OCI-LY7 (cell line): ENCODE data around the gene ZNF692. TPM values are rescaled to one million over a fixed set of nuclear protein-coding genes. Genes with fewer than 3 reads are reported as not detected.
A peak's percentile ranks its signal among the peaks of the same experiment; 100 is the strongest.

ENCODE experiments used
- BruUV-seq: library from RNA; stranded (reverse); fragments of 400-500 nt; replicated peaks from 2 replicates; lab custom pipeline; 2021; lab: Mats Ljungman, UMichigan
- CTCF ChIA-PET: fragments of 300-600 bp; sonication (Branson Sonifier 250); formaldehyde crosslinking; loops from one replicate; lab custom pipeline; 2022; ENCODE audit warnings: antibody characterized with exemption; ENCODE audit not compliant: unreplicated experiment; lab: Charles Lee
- POLR2A ChIA-PET: fragments of 300-600 bp; sonication (Branson Sonifier 250); formaldehyde crosslinking; loops from one replicate; lab custom pipeline; 2022; ENCODE audit warnings: antibody characterized with exemption; lab: Charles Lee
- DNase-seq: peaks from one replicate; pipeline ENCODE4 v3.0.0-alpha.2; 2015; ENCODE audit warnings: low spot score
- H2AFZ ChIP-seq: fragments of 200-600 bp; sonication (generic), shearing (Covaris generic); 2 replicates; pipeline ENCODE4 v1.6.1; 2014; ENCODE audit warnings: mild to moderate bottlenecking, antibody characterized with exemption, low read length, moderate library complexity
- H3K27ac ChIP-seq: fragments of 200-600 bp; sonication (generic); 2 replicates; pipeline ENCODE4 v1.5.1; 2014; ENCODE audit warnings: mixed run types, low read depth, mild to moderate bottlenecking, moderate library complexity, low read length, inconsistent platforms; ENCODE audit not compliant: poor library complexity, severe bottlenecking
- H3K36me3 ChIP-seq: fragments of 200-600 bp; sonication (generic); 2 replicates; pipeline ENCODE4 v1.6.1; 2014; ENCODE audit warnings: mild to moderate bottlenecking, antibody characterized with exemption, low read length, moderate library complexity, mixed read lengths; ENCODE audit not compliant: insufficient read depth
- H3K4me1 ChIP-seq: fragments of 200-600 bp; sonication (generic); 2 replicates; pipeline ENCODE4 v1.5.1; 2014; ENCODE audit warnings: mild to moderate bottlenecking, low read length; ENCODE audit not compliant: insufficient read depth, poor library complexity, severe bottlenecking
- H3K4me2 ChIP-seq: fragments of 200-600 bp; sonication (generic); 2 replicates; pipeline ENCODE4 v1.6.1; 2014; ENCODE audit warnings: mild to moderate bottlenecking, low read length
- H3K4me3 ChIP-seq: fragments of 200-600 bp; sonication (generic); 2 replicates; pipeline ENCODE4 v1.5.1; 2014; ENCODE audit warnings: mild to moderate bottlenecking, low read depth, low read length; ENCODE audit not compliant: poor library complexity, severe bottlenecking
- H3K79me2 ChIP-seq: fragments of 200-600 bp; sonication (generic); 2 replicates; pipeline ENCODE4 v1.6.1; 2016; ENCODE audit warnings: low read depth, mild to moderate bottlenecking, low read length, moderate library complexity, mixed read lengths; ENCODE audit not compliant: insufficient read depth
- H3K9me2 ChIP-seq: fragments of 200-600 bp; sonication (generic); 2 replicates; pipeline ENCODE4 v1.6.1; 2016; ENCODE audit warnings: mild to moderate bottlenecking, low read length, mixed read lengths; ENCODE audit not compliant: insufficient read depth
- H3K9me3 ChIP-seq: fragments of 200-600 bp; sonication (generic); 2 replicates; pipeline ENCODE4 v1.6.1; 2014; ENCODE audit warnings: mild to moderate bottlenecking, mixed run types, low read length, mixed read lengths
- H4K20me1 ChIP-seq: fragments of 200-600 bp; sonication (generic); 2 replicates; pipeline ENCODE4 v1.6.1; 2014; ENCODE audit warnings: mild to moderate bottlenecking, antibody characterized with exemption, low read length, moderate library complexity, mixed read lengths; ENCODE audit not compliant: insufficient read depth
- EZH2phosphoT487 ChIP-seq: fragments of 200-600 bp; sonication (generic); IDR thresholded peaks from 2 replicates; pipeline ENCODE4 v1.6.1; 2018; ENCODE audit warnings: low read depth, borderline replicate concordance, mild to moderate bottlenecking, mixed run types, antibody characterized with exemption, low read length, moderate library complexity, mixed read lengths
- intact Hi-C: fragments of 100-400 bp; cut with micrococcal nuclease; formaldehyde crosslinking; loops from one replicate; pipeline ENCODE4 v1.10.0; 2022; ENCODE audit not compliant: unreplicated experiment
- total RNA-seq, 2 experiments: library from RNA; depleted of rRNA in 1 of 2; stranded (reverse); fragments of >200 nt in 1 of 2; shearing (Covaris generic) in 1 of 2; gene quantifications; 2 replicates each; pipeline ENCODE4 v1.2.3, GENCODE V29; 2014 to 2022
- TF ChIP-seq, protein P1 (sequence below): fragments of 200-600 bp; sonication (generic); conservative IDR thresholded peaks from 2 replicates; pipeline ENCODE4 v1.5.1; 2014; ENCODE audit warnings: mild to moderate bottlenecking, antibody characterized with exemption, low read length, moderate library complexity, mixed read lengths

The ZNF692 gene
- total RNA-seq, 2 experiments from 2014 or later, result 65.0 to 67.4 TPM

DNA sequence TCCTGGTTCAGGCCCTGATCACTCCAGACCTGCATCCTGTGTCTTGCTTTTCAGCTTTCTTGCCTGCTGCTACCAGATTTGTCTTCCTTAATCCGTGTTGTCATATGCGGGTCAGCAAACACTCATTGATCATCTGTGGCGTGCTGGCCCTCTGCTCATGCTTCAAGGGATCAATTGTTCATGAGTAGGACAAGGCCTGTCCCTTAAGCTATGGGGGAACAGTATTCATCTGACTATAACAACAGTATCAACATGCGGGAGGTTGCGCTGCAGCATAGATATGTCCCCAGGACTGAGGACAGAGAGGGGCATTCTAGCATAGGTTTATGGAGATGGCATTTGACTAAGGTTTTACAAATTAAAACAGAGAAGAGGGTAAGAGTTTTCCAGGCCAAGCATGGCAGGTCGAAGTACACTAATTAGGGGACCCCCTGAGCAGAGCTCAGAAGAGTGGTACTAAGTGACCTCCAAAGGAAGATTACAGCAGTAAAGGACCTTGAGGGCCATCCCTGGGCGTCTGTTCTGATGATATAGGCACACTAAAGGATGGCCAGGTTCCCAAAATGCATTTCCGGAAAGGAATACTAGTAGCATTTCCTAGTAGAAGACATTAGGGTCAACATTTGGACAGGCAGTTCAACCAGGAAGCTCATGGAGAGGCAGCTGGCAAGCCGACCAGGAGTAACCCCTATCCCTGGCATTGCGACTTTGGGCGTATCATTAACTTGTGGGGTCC lies 21.7 kb downstream of the ZNF692 start:
- Histone ChIP-seq H3K4me2 (peak overlapping the region; percentile 89), H3K36me3 (peaks cover under 1% of the 10 kb centered on the region; the same call in 1 of the 2 replicates), H4K20me1 (no peaks in the 10 kb centered on the region), H3K79me2 (peaks cover 16% of the 10 kb centered on the region), H3K4me3 (peak overlapping the region; percentile 86), H2AFZ (peak overlapping the region; percentile 85), H3K9me2 (no peaks in the 10 kb centered on the region), H3K4me1 (peaks cover 24% of the 10 kb centered on the region), H3K27ac (peak overlapping the region; percentile 74), H3K9me3 (no peaks in the 10 kb centered on the region)
- intact Hi-C loops, result no loop called here
- TF ChIP-seq, protein P1, sequence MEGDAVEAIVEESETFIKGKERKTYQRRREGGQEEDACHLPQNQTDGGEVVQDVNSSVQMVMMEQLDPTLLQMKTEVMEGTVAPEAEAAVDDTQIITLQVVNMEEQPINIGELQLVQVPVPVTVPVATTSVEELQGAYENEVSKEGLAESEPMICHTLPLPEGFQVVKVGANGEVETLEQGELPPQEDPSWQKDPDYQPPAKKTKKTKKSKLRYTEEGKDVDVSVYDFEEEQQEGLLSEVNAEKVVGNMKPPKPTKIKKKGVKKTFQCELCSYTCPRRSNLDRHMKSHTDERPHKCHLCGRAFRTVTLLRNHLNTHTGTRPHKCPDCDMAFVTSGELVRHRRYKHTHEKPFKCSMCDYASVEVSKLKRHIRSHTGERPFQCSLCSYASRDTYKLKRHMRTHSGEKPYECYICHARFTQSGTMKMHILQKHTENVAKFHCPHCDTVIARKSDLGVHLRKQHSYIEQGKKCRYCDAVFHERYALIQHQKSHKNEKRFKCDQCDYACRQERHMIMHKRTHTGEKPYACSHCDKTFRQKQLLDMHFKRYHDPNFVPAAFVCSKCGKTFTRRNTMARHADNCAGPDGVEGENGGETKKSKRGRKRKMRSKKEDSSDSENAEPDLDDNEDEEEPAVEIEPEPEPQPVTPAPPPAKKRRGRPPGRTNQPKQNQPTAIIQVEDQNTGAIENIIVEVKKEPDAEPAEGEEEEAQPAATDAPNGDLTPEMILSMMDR, result no peak
- no peak for TF ChIP-seq EZH2phosphoT487
- BruUV-seq, result TSS peak; percentile 88
- CTCF ChIA-PET, result interaction anchor here (1.0 to 1.3 kb wide), 2 partner anchors 8 to 21 kb away, joined by 3 to 7 read pairs; partner anchors contain the start of gene ZNF692
- POLR2A ChIA-PET, result interaction anchor here (1.1 to 5.5 kb wide), 13 partner anchors 10 to 69 kb away, joined by 3 to 70 read pairs (median 8); partner anchors contain the start of genes PGBD2, SH3BP5L and ZNF692
- no peak for DNase-seq

DNA sequence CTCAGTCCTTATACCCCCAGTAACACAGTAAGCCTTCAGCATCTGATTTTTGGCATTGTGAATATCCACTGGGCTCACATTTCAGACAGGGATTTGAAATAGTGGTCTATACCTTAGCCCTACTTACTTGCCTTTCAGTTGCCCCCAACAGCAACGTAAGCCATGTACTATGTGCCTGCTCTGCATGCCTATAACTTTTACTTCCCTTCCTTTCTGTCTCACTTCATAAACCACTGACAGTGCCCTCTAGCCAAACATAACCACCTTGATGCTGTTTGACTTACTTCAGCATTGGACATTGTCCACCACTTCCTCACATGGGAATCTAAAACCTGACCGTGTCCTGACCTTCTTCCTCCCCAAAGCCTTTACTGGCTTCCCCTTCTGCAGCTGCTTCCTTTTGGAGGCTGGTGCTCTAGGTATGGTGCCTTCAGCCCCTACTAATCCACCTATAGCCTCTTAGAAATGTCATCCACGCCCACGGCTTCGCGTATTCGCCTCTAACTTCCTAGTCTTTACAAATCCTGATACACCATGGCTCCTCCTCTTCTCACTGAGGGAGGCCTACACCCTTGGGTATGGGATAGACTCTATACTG lies 24.4 kb downstream of the ZNF692 start:
- H3K4me2 ChIP-seq, result no peak overlapping the region
- no peaks in the 10 kb centered on the region for H4K20me1 ChIP-seq
- H3K4me1 ChIP-seq, result peaks cover 20% of the 10 kb centered on the region
- intact Hi-C loops, result no loop called here
- H3K27ac ChIP-seq, result no peak overlapping the region
- ChIA-PET CTCF (no interaction called here), POLR2A (interaction anchor here (0.5 kb wide), 1 partner anchor 9 kb away, joined by 5 read pairs; the partner anchor contains the start of gene SH3BP5L)
- peaks cover 5% of the 10 kb centered on the region; the same call in 1 of the 2 replicates for H3K79me2 ChIP-seq
- no peak overlapping the region for H2AFZ ChIP-seq
- no peaks in the 10 kb centered on the region for H3K9me2 ChIP-seq
- no TSS peak for BruUV-seq
- H3K4me3 ChIP-seq, result no peak overlapping the region
- no peaks in the 10 kb centered on the region for H3K36me3 ChIP-seq
- TF ChIP-seq, protein P1, result no peak
- no peak for TF ChIP-seq EZH2phosphoT487
- DNase-seq, result no peak
- H3K9me3 ChIP-seq, result no peaks in the 10 kb centered on the region
